ENCODE data around the gene ITGAL.
"Not testable (repeated sequence)": the region's sequence is repeated elsewhere in the genome, so short reads cannot be mapped to it uniquely, and the experiment has no call there.

The ITGAL gene

DNA sequence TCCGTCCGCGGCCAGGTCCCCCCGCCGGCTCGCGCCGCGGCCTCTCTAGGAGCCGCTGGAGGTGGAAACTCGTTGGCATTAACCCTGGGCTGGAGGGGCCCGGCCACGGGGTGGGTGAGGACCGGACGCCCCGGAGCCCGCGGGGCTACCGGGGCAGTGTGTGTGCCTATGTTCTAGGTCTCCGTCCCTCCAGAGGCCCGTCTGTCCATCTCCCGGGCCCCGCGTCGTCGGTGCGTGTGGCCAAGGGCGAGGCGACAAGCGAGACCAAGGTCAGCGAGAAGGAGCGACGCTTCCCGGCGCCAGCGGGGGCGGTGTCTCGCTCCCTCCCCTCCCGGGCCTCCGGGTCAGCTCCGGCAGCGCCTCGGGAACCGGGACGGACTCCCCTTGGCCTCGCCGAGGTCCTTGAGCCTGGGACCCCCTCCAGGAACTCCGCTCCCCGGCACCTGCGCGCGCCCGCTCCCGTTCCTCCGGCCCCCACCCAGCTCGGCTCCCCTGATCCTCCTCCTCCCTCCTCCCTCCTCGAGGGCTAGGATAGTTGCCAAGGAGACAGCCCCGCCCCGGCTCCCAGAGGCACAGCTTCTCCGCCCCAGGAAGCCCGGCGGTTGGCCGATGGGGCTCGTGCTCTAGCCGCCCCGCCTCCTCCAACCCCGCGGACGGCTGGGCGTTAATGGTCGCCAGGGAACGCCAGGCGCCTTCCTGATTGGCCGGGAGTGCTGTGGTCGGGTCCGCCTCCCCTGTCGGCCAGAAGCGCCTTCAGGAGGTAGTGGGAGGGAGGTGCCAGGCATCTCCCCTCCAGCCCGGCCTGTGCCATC is 54.5 kb downstream of the ITGAL start:
- peak; percentile 87 for DNase-seq

DNA sequence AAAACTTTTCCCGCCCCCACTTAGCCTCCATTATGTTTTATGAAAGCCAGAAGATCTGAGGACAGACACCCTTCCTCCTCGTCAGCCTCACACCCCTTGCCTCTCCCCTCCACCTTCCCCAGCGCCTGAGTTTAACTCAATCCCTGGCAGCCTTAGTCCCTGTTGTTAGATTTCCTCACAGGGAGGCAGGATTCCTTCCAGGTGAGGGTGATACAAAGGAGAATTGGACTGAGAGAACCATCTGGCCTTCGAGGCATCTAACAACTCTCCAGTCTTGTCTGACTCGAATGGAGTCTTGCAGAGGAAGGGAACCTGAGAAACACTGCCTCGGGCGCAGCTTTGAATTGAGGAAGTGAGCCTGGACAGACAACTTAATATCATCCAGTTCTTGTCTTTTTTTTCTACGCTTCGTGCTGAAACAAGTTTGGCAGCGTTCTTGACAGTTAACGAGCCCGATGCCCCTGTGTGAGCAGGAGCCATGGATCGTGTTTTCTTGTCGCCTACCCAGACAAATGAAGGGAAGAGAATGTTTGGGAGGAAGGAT is 55.2 kb downstream of the ITGAL start:
- no peak for DNase-seq

DNA sequence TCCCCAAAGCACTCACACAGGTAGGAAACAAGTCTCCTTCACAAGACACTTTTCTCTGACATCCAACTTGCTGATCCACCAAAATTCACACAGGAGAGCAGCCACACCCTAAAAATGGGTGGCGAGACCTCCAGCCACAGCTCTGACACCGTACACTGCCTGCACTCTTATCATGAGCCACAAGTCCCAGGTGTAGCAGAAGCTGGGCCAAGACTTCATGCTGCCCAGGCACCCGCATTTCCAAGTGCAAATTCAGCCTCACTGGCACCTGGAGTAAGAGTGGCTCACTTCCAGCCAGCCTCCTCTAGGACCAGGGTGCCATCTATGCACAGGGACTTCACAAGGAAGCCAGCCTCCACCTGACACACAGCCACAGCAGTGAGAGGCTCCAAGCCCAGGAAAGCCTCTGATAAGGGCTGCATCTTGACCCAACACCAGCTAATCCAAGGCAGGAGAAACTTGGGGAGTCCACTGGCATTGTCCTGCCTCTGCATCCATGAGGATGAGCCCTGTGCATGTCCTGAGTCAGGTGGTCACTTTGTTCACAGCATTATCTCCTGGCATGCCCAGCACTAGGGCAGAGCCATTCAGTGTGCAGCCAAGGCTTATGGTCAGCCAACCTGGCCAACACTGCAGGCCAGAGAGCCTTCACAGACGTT is 56.4 kb downstream of the ITGAL start:
- DNase-seq = no peak

DNA sequence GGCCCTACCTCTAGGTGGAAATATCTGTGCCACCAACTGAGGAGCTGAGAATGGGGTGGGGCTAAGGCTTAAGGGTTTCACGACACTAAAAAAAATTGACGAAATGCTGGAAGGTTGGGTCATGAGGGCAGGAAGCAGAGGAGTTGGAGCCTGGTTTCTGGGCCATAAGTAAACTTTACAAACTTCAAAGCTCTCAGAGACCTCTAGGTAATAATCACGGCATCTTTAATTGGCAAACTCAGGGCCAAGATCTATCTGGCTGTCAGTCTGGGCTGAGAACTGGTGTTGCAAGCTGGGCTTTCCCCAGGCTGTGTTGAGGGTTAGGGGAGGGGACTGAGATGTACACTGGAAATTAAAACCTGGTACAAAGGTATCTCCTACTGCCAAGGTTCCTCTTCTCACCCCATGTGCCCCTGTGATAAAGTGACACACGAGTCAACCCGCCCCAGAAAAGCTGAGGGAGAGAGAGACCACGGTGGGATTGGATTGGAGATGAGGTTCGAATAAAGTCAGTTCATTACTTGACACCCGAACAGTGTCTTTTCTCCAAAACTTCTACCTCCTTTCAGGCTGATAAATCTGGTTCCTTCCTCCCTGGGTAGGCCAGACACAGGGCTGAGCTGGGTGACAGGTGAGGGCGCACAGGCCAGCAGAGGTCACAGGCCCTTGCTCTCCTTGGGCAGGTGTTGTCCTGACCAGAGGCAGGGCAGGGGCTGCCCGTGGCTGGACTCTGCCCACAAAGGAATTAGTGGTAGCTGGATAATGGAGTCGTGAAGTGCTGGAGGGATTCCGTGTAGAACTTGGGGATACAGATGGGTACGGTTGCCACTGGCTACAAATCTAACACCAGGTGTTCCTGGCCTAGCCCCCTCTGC is 57.9 kb downstream of the ITGAL start:
- DNase-seq = no peak

DNA sequence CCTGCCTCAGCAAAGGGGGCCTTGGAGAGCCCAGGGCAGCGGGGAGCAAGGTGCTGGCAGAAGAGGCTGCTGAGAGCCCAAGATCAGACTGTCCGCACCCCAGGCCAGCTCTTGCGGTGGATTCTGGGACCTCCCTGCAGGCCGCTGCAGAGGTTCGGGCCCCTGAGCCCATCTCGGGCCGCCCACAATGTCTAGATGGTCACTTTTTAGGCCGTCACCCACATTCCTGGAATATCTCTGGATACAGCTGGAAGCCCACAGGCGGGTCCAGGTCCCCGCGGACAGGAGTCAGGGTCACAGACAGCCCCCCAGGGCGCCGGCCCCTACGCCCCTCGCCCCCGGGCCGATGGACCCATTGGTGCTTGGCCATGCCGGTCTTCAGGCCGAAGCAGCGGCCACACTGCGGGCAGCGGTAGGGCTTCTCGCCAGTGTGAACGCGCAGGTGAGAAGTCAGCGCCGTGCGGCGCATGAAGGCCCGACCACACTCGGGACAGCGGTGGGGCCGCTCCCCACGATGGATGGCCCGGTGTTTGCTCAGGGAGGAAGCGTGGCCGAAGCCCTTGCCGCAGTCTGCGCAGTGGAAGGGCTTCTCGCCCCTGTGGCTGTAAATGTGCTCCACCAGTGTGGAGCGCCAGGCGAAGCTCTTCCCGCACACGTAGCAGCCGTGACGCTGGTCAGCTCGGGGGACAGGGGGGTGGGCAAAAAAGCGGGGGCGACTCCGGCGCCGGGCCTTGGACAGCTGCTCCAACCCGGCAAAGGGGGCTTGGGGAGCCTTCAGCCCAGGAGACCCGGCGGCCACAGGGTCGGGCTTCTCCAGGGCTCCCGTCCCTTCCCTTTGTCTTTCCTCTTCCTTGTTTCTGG is 60.0 kb downstream of the ITGAL start:
- no peak for DNase-seq

DNA sequence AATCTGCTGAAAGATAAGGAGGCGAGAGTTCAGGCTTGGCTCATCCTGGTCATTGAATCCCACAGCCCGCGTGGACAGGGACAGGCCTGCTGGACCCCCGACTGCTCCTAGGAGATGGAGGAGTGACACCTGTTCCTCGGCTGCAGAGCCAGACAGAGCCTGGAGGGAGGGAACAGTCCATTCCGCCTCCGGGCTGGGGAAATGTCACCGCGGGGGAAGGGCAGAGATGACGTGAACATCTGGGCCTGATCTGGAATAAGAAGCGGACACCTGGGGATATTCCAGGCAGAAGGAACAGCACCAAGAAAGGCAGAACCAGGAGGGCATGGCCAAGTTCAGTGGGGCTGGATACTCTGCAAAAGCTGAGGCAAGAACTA is 60.6 kb downstream of the ITGAL start:
- no peak for DNase-seq

DNA sequence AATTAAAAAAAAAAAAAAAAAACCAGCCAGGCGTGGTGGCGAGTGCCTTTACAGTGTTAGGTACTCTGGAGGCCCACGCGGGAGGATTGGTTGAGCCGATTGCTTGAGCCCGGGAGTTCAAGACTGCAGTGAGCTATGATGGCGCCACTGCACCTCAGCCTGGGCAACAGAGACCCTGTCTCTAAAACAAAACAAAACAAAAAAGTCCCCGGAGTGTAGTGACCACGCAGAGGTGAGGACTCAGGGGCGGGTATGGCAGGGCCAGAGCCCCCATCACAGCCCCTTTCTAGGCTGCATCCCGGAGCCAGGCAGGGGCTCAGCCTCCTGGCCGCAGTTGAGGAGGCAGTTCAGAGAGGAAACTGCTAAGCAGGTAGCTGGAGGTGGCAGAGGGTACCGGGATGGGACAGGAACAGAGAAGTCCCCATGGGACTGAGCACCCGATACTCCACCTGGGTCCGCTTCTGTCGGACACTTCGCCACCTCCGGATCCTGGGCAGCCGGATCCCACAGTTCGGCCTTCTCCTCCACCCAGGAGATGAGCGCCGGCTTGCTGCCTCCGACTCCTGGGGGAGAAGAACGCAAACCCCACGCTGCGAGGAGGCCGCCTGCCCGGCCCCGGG is 61.3 kb downstream of the ITGAL start:
- DNase-seq = no peak

DNA sequence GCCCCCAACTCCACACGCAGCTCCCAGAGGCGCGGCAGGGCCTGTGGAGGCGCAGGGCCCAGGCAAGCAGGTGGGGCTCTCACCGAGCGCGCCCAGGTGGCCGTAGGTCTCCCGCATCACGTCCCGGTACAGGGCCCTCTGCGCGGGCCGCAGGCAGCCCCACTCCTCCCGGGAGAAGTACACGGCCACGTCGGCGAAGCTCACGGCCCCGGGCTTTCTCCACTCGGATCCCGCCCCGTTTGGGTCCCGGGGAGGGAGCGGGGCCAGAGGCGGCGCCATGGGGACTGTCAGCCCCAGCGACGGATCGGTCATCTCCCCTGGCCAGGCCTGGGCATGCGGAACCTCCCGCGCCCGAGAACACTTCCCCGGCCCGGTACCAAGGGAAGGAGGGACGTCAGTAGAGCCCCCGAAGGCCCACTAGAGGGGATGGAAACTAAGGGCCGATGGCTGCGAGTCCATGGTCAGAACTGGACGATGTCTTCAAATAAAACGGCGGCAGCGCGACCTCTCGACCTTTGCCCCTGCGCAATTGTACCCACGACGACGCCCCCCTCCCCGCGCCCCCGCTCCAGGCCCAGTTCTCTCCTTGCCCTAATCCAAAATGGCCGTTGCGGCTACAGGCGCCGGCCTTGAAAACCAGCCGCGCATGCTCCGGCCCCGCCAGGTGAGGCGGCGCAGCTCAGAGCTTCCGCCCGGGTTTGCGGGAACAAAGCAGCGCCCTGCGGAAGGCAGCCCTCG is 62.0 kb downstream of the ITGAL start, which contains the start of gene ZNF747:
ZNF747 (minus strand) TSS at position 491 of the 738 bp plus-strand sequence; CDS start at position 312, 179 bp downstream.
- DNase-seq = peak; percentile 89

DNA sequence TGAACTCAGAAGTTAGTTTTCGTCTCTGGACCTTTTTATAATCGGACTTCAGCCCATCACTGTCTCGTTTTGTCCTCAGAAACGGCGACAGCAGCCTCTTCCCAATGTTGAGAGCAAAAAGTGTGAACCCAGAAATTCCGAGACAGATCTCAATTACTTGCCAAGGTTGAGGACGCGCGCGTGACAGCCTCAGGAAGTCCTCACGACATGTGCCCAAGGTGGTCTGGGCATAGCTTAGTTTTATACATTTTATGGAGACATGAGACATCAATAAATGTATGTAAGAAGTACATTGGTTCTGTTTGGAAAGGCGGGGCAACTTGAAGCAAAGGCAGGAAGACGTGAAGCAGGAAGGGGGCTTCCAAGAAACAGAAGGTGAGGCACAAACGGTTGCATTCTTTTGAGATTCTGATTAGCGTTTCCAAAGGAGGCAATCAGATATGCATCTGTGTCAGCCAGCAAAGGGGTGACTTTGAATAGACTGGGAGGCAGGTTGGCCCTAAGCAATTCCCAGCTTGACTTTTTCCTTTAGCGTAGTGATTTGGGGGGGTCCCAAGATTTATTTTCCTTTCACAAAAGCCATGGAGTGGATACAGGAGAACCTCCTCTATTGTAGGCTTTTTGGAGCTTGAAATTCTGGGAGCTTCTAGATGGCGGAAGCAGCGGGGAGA is 62.7 kb downstream of the ITGAL start:
- DNase-seq = no peak

DNA sequence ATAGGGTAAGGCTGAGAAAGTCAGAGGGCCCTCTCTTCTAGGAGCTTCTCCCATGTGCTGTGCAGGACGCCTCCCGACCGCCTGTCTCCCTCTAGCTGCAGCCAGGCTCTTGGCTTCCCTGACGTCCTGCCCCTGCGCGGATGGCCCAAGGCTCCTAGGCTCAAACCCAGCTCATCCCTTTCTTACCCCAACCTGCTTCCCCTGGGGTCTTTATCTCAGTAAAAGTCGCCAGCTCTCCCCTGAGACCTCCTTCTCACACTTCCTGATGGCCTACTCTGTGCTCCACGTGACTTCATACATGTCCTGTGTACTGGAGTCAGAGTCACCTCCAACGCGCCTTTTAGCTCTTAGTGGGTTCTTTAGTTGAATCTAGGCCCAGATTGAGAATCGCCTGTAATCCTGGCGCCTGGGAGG is 63.2 kb downstream of the ITGAL start:
- peak; percentile 61 for DNase-seq

DNA sequence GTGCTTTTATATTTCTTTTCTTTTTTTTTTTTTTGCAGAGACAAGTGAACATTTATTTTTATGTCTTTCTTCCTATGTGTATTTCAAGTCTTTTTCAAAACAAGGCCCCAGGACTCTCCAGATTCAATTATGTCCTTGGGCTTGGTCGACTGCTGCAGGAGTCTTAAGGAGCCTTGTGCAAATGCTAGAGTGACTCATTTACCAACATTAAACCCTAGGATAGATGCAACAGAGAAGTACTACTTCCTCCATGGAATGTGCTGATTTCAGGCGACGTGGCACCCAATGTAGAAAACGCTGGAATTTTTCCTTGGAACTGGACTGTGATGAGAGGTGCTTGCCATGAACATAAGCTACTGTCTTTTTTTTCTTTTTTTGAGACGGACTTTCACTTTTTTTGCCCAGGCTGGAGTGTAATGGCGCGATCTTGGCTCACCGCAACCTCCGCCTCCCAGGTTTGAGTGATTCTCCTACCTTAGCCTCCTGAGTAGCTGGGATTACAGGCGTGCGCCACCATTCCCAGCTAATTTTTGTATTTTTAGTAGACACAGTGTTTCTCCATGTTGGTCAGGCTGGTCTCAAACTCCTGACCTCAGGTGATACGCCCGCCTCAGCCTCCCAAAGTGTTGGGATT is 64.0 kb downstream of the ITGAL start:
- DNase-seq = not testable (repeated sequence)

DNA sequence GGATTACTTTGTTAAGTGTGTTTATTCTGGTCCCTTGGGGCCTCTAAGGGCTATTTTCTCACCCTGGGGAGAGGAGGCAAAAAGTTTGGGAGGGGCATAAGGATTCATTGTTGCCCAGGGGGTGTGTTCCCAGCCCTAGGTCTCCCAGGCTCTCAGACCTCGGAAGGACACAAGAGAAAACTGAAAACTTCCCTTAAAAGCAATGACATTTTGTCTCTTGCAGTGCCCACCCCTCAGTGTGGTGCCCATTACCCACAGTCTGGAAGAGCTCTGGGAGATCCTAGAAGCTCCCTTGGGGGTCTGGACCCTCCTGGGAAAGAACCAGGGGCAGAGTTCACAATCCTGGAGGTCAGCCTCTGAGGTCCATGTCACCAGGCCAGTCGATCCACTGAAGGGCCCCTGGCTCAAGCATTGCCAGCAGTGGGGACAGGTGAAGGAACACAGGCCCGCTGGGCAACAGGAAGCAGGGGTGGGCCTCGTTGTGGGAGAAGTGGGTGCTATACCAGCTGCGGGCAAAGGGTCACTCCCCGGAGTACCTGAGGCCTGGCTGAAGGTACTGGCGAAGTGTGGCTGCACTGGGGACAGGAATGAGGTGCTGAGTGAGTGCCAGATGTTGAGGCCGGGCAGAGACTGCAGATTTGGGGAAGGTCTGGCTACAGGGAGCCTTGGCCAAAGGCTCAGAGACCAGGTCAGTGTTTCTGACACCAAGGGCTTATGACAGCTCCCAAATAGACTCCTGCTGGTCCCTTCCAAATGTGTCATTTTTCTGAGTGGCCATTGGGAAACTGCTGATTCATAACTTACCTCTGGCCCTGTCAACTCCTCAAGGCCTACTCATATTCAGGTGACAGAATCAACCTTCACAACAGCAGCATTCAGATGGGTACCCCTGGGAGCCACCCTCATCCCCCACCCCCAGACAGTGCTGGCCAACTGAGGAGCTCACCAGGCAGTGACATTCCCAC is 66.7 kb downstream of the ITGAL start:
- DNase-seq = no peak

DNA sequence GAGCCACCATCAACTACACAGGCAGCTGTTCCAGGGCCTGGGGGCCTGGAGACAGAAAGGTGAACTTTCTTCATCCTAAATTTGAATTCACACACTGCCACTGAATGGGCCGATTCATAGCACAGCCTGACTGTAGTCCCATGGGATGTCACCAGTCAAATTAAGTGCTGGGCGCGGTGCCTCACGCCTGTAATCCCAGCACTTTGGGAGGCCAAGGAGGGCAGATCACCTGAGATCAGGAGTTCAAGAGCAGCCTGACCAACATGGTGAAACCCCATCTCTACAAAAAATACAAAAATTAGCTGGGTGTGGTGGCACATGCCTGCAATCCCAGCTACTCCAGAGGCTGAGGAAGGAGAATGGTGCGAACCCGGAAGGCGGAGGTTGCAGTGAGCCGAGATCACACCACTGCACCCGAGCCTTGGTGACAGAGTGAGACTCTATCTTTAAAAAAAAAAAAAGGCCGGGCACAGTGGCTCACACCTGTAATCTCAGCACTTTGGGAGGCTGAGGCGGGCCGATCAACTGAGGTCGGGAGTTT is 67.5 kb downstream of the ITGAL start:
- not testable (repeated sequence) for DNase-seq

DNA sequence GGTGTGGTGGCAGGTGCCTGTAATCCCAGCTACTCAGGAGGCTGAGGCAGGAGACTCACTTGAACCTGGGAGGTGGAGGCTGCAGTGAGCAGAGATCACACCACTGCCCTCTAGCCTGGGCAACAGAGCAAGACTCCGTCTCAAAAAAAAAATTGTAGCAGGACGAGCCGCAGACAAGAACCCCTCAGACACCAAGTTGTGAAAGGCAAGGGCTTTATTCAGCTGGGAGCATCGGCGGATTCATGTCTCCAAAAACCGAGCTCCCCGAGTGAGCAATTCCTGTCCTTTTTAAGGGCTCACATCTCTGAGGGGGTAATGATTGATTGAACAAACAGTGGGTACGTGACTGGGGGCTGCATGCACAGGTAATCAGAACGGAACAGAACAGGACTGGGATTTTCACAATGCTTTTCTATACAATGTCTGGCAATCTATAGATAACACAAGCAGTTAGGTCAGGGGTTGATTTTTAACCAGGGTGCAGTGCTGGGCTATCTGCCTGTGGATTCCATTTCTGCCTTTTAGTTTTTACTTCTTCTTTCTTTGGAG is 68.4 kb downstream of the ITGAL start:
- DNase-seq = not testable (repeated sequence)

DNA sequence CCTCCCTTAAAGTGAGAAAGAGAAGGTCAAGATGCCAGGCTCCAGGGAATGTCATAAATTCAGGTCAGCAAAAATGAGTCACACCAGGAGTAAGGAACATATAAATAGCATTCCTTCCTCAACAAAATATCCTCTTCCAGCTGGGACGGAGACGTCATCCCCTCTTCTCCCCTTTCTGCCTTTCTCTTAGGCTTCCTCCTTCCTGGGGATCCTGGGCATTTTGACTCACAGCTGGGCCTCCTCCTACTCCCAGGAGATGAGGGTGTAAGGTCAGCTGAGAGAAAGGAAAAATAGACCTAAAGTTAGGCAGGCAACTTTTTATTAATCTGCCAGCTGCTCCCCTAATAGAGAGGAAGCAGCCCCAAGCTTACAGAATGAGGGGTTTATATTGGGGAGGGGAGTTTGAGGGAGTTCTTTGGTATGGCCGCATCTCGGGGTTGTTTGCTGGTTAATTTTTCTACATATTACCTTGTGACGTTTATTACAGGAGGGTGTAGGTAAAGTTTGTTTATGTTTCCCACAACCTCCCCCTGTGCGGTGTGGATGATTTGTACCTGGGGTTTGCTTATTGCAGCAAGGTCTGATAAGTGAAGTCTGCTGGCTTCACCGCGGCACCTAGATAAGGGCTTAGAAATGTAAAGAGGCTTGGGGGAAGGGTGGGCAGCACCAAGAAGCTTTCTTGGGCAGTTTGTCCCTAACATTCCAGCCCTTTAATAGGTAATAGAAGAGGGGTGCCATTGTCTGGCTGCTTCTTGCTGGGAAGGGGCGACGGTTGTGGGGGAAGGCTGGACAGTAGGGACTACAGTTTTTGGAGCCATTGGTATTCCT is 69.2 kb downstream of the ITGAL start:
- DNase-seq = no peak

DNA sequence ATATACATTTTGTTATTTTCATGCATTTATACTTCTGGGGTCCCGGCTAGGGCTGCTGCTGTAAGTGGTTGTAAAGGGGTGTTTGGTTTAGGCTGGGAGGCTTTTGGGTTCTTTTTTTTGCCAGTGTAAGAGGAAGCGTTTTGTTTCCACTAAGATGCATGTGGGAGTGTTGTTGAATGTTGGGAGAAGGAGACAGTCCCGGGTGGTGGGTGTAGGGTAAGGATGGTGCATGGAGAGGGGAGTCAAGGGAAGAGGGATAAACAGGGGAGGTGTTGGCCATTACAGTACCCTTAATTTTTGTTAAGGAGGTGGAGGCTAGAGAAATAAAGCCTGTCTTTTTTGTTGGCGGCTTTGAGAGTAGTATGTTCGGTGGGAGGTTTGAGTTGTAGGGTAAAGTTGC is 70.5 kb downstream of the ITGAL start:
- DNase-seq = no peak

DNA sequence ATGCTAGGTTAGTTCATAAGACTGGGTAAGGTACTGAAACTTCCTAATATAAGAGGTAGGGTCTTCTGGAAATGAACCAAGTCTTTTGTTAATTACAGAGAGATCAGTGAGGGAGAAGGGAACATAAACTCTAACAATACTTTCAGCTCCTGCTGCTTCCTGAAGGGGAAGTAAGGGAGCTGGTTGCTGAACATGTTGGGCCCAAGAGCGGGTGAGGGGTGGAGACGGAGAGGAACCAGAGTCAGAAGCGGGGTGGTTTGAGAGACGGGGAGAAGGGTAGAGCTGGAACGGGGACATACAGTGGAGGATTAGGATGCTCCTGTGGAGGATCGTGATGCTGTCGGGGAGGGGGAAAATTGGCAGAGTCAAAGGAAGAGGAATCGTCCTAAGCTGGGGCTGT is 73.6 kb downstream of the ITGAL start:
- DNase-seq = no peak
